ENCODE measurements around the gene KRT31. TPM values are rescaled to one million over a fixed set of nuclear protein-coding genes. Genes with fewer than 3 reads are reported as not detected.

KRT31 gene
- total and polyA plus RNA-seq, 8 donors: 3.1 TPM; not detected in 7

DNA sequence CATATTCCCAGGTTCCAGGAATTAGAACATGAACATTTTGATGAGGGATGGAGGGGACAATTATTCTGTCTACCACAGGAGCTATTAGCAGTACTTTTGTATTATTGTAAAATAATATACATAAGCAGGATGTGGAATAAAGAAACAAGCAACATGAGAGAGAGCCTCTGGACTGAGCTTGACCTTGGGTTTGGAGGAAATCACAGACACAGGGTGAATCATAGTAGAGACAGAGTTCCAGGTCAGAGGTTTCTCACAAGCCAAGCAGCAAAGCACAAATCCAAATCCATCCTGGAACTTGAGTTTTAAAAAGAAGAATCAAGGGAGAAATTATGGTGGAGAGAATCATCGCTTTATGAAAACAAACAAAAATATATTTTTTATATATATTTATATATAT, 5.1 kb downstream of the KRT31 start:
- TF ChIP-seq, protein P1, sequence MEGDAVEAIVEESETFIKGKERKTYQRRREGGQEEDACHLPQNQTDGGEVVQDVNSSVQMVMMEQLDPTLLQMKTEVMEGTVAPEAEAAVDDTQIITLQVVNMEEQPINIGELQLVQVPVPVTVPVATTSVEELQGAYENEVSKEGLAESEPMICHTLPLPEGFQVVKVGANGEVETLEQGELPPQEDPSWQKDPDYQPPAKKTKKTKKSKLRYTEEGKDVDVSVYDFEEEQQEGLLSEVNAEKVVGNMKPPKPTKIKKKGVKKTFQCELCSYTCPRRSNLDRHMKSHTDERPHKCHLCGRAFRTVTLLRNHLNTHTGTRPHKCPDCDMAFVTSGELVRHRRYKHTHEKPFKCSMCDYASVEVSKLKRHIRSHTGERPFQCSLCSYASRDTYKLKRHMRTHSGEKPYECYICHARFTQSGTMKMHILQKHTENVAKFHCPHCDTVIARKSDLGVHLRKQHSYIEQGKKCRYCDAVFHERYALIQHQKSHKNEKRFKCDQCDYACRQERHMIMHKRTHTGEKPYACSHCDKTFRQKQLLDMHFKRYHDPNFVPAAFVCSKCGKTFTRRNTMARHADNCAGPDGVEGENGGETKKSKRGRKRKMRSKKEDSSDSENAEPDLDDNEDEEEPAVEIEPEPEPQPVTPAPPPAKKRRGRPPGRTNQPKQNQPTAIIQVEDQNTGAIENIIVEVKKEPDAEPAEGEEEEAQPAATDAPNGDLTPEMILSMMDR (IDR thresholded peaks at IDR 0.05): no peak
- TF ChIP-seq POLR2AphosphoS5 (IDR thresholded peaks at IDR 0.05) (no peak), POLR2A (IDR thresholded peaks at IDR 0.05) (no peak), EP300 (IDR thresholded peaks at IDR 0.05) (no peak)
- 94 to 100% (median 97%) methylated on average over 1 of the region's 1 CpG for WGBS, 5 donors
- DNase-seq: no peak

DNA sequence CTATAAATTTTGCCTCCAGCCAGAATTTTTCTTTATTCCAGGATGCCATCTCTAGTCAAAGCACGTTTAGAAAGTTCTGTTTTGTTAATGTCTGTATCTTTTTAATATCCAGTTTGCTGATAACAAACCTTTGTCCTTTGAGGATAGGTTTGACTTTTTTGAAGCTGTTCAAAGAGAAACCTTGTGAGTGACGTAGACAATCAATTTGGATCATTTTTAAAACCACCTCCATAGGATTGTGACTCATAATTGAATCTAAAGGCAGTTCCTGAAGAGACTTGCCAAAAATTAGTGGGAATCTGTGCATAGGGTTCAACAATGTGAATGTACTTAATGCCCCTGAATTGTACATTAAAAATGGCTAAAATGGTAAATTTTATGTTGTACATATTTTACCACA, 5.9 kb downstream of the KRT31 start:
- Histone ChIP-seq H3K27ac (no peak overlapping the region), H3K27me3 (peaks cover 0 to 14% (median 0%) of the 10 kb centered on the region in 3 donors), H3K9me3 (peaks cover 0 to 14% (median 10%) of the 10 kb centered on the region in 4 donors), H3K36me3 (no peaks in the 10 kb centered on the region), H3K4me1 (no peaks in the 10 kb centered on the region), H3K4me3 (no peak overlapping the region)
- 38 to 53% (median 47%) methylated on average over 2 of the region's 2 CpGs for WGBS, 5 donors
- TF ChIP-seq POLR2A (IDR thresholded peaks at IDR 0.05): no peak
- TF ChIP-seq, protein P1 (IDR thresholded peaks at IDR 0.05): no peak
- TF ChIP-seq EP300 (IDR thresholded peaks at IDR 0.05): no peak
- no peak for TF ChIP-seq POLR2AphosphoS5 (IDR thresholded peaks at IDR 0.05)
- no peak for DNase-seq
- intact Hi-C loops (cut with DNase I; ENCODE audit: low total_unique reads): no loop called here

More for the DNA sequence above, 5.1 kb downstream of the KRT31 start:
- peaks cover 0 to 14% (median 0%) of the 10 kb centered on the region in 3 donors for H3K27me3 ChIP-seq
- no peak overlapping the region for H3K27ac ChIP-seq
- peaks cover 0 to 6% (median 4%) of the 10 kb centered on the region in 4 donors for H3K9me3 ChIP-seq
- intact Hi-C loops (cut with DNase I; ENCODE audit: low total_unique reads): no loop called here
- H3K4me3 ChIP-seq: no peak overlapping the region
- H3K36me3 ChIP-seq: no peaks in the 10 kb centered on the region
- no peaks in the 10 kb centered on the region for H3K4me1 ChIP-seq

DNA sequence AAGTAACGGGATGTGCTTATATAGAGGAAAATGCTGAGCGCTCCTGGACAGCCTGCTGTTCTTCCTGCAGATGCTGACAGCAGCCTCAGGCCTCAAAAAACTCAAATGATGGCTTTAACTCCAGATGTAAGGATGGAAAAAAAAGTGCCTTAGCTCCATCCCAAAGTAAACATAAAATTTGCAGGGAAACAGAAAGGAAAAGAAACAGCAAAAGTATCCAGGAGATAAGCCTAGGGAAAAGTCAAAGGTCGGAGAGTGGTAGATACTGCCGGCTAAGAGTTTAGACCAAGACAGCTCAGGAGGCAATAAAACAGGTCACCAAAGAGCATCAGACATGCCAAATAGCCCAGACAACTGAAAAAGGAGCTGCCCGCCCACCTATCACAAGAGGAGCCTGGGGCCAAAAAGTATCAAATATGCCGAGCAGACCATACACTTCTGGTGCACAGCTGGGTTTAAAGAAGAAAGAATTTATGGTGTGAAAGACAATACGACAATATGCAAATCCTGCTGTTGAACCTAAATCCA, 6.9 kb downstream of the KRT31 start:
- Histone ChIP-seq H3K9me3 (peaks cover 0 to 23% (median 20%) of the 10 kb centered on the region in 4 donors), H3K4me1 (no peaks in the 10 kb centered on the region), H3K4me3 (no peak overlapping the region), H3K27ac (no peak overlapping the region), H3K27me3 (peaks cover 0 to 14% (median 0%) of the 10 kb centered on the region in 3 donors), H3K36me3 (no peaks in the 10 kb centered on the region)
- TF ChIP-seq POLR2AphosphoS5 (IDR thresholded peaks at IDR 0.05) (no peak), EP300 (IDR thresholded peaks at IDR 0.05) (no peak), POLR2A (IDR thresholded peaks at IDR 0.05) (no peak)
- TF ChIP-seq, protein P1 (IDR thresholded peaks at IDR 0.05): no peak
- no peak for DNase-seq
- intact Hi-C loops (cut with DNase I; ENCODE audit: low total_unique reads): no loop called here
- WGBS, 5 donors: 59 to 65% (median 64%) methylated on average over 7 of the region's 7 CpGs

DNA sequence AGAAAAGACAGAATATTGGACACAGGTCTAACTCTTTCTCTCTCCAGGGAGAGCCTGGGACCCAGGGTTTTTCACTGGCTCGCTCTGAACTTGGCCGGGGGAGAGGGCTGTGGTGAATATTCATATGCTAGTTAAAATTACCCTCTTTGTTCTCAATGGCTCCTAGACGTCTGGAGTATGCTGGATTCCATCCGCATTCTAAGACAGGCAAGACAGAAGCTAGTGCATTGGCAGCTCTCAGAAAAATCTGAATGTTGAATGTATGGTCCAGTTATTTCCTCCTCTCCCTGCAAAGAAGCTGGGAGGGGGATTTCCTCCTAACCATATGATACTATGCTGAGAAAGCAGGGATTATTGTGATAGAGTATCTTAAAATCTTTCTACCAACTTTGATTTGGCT, 9.7 kb downstream of the KRT31 start:
- Histone ChIP-seq H3K4me3 (no peak overlapping the region), H3K36me3 (no peaks in the 10 kb centered on the region), H3K27ac (no peak overlapping the region), H3K27me3 (peaks cover 0 to 17% (median 0%) of the 10 kb centered on the region in 3 donors), H3K9me3 (peaks cover 0 to 23% (median 20%) of the 10 kb centered on the region in 4 donors), H3K4me1 (no peaks in the 10 kb centered on the region)
- 66 to 87% (median 81%) methylated on average over 4 of the region's 4 CpGs for WGBS, 5 donors
- no peak for DNase-seq
- intact Hi-C loops (cut with DNase I; ENCODE audit: low total_unique reads): no loop called here
- TF ChIP-seq, protein P1 (IDR thresholded peaks at IDR 0.05): no peak
- TF ChIP-seq POLR2A (IDR thresholded peaks at IDR 0.05): no peak
- TF ChIP-seq EP300 (IDR thresholded peaks at IDR 0.05): no peak
- no peak for TF ChIP-seq POLR2AphosphoS5 (IDR thresholded peaks at IDR 0.05)

Measured in stomach (tissue), 9 donors.